Prostate gland (tissue), 2 donors: ENCODE results near the gene CES3.

Experiments
- CTCF ChIP-seq, 4 experiments: fragments of 200-600 bp in 2 of 4; fragments of 450-650 bp in 2 of 4; sonication (generic) in 2 of 4; IDR thresholded peaks; 1 replicate in 3 of 4; 2 replicates in 1 of 4; pipeline ENCODE4 v1.5.1; 2016 to 2019; ENCODE audit warnings: antibody characterized with exemption in 4 of 4, mild to moderate bottlenecking in 2 of 4, moderate library complexity in 2 of 4
- POLR2AphosphoS5 ChIP-seq: sonication (generic); formaldehyde crosslinking; IDR thresholded peaks from one replicate; pipeline ENCODE4 v1.6.1; 2017; ENCODE audit warnings: antibody characterized with exemption

GRCh38 chr16:66960270-66960669 lies 796 bp upstream of the CES3 start:
- TF ChIP-seq CTCF (IDR thresholded peaks at IDR 0.05) (no peak), POLR2AphosphoS5 (no peak)
